Measurements from ENCODE around the gene SMARCC2. TPM values are rescaled to one million over a fixed set of nuclear protein-coding genes. Genes with fewer than 3 reads are reported as not detected.

The SMARCC2 gene
- total and polyA plus RNA-seq, 2 of the 13 experiments (the other 11 are each of a cell fraction or from before 2014, with no cell fraction given): 21.3 to 24.1 TPM

DNA sequence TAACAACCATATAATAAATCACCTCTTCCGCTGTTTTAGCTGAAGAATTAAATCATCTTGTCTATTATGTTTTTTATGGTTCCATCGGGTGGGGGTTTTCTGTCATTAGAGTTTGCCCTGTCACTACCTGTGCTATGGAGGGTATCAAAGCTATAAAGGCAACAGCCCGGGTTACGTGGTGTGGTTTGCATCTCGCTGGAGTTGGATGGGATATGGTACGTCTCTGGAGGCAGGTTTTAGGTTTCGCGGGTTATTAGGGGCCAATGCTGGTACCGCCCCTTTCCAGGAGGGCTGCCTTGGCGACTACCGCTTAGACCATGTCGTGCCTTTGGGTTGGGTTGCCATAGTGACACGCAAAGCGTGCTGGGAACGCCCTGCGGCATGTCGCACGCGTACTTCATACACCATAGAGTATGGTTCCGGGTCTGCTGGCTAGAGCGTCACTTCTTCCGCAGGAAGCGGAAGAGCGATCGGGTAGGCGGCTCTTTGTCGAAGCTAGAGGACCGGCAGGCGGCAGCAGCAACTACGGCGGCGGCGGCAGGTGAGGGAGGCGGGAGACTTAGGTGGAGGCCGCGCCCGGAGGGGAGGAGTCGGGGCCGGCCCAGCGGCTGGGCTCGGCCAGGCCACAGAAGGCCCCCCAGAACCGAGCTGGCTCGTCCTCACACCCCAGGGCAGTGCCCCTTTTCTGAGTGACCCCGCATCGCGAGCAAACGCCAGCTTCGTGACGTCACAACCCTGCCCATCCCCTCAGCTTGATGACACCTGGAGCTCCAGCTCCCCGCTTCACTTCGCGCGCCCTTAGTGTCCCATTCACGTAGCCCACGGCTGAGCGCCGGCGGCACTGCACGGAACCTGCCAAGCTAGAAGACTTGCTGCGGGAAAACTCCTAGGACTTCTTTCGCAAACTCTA, 71.2 kb downstream of the SMARCC2 start, which contains the start of gene ZC3H10 (continued):
- TF ChIP-seq ZFP36L1 (CRISPR knock-in tag; IDR thresholded peaks at IDR 0.05) (no peak), HDAC6 (IDR thresholded peaks at IDR 0.05; ENCODE audit: low read depth, low read length) (no peak), ZBTB20 (CRISPR knock-in tag; IDR thresholded peaks at IDR 0.05; ENCODE audit: borderline replicate concordance, low read depth) (peak; percentile 76), PAF1 (CRISPR knock-in tag; IDR thresholded peaks at IDR 0.05) (peak; percentile 99), SMAD1 (CRISPR knock-in tag; IDR thresholded peaks at IDR 0.05; ENCODE audit: borderline replicate concordance, low read depth) (0 out of 2 replicates have a peak, but pooled peaks have one; percentile 58), ZNF317 (CRISPR knock-in tag; IDR thresholded peaks at IDR 0.05) (0 out of 2 replicates have a peak, but pooled peaks have one; percentile 48), ETV6 (CRISPR knock-in tag; conservative IDR thresholded peaks at IDR 0.05) (peak; percentile 99), DNMT3B (CRISPR knock-in tag; conservative IDR thresholded peaks at IDR 0.05) (peak; percentile 73; the same call in 1 of the 2 replicates), TFAP4 (IDR thresholded peaks at IDR 0.05; ENCODE audit: borderline replicate concordance, low read depth) (peak; percentile 40; the same call in 1 of the 2 replicates), GLI4 (CRISPR knock-in tag; IDR thresholded peaks at IDR 0.05; ENCODE audit: borderline replicate concordance) (no peak), NFRKB (IDR thresholded peaks at IDR 0.05) (no peak), HNRNPH1 (optimal IDR thresholded peaks at IDR 0.05; ENCODE audit: low read depth, low read length) (peak; percentile 93), HDAC1 (CRISPR knock-in tag; IDR thresholded peaks at IDR 0.05) (peak; percentile 96), NCOA5 (CRISPR knock-in tag; IDR thresholded peaks at IDR 0.05) (0 out of 2 replicates have a peak, but pooled peaks have one; percentile 18), KAT2B (IDR thresholded peaks at IDR 0.05; ENCODE audit: borderline replicate concordance, low read depth, low read length) (no peak), ZNF335 (CRISPR knock-in tag; IDR thresholded peaks at IDR 0.05) (peak; percentile 68; the same call in 1 of the 2 replicates), SOX13 (IDR thresholded peaks at IDR 0.05) (no peak), SOX13 (CRISPR knock-in tag; conservative IDR thresholded peaks at IDR 0.05 in 1 of 2, IDR thresholded peaks at IDR 0.05 in 1 of 2) (peak in 1 of 2 experiments; percentile 46; a peak in 1 of 4 replicates), BORCS8-MEF2B (CRISPR knock-in tag; IDR thresholded peaks at IDR 0.05) (peak; percentile 95), DMAP1 (CRISPR knock-in tag; IDR thresholded peaks at IDR 0.05) (peak; percentile 89), MAX (IDR thresholded peaks at IDR 0.05) (peak; percentile 92), ZNF17 (CRISPR knock-in tag; IDR thresholded peaks at IDR 0.05) (no peak), ESRRA (CRISPR knock-in tag; IDR thresholded peaks at IDR 0.05; ENCODE audit: low read depth) (peak; percentile 76; the same call in 1 of the 2 replicates), ZNF430 (CRISPR knock-in tag; IDR thresholded peaks at IDR 0.05) (peak; percentile 92), IKZF5 (CRISPR knock-in tag; IDR thresholded peaks at IDR 0.05) (peak; percentile 95), SKI (IDR thresholded peaks at IDR 0.05; ENCODE audit: partially characterized antibody) (peak; percentile 37)
- TF ChIP-seq, protein P1, sequence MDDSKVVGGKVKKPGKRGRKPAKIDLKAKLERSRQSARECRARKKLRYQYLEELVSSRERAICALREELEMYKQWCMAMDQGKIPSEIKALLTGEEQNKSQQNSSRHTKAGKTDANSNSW (CRISPR knock-in tag; IDR thresholded peaks at IDR 0.05; ENCODE audit: borderline replicate concordance): no peak
- TF ChIP-seq, protein P2, sequence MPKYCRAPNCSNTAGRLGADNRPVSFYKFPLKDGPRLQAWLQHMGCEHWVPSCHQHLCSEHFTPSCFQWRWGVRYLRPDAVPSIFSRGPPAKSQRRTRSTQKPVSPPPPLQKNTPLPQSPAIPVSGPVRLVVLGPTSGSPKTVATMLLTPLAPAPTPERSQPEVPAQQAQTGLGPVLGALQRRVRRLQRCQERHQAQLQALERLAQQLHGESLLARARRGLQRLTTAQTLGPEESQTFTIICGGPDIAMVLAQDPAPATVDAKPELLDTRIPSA (CRISPR knock-in tag; IDR thresholded peaks at IDR 0.05; ENCODE audit: borderline replicate concordance): no peak; the same call in 1 of the 2 replicates
